Measurements from ENCODE around the gene FUS. TPM values are rescaled to one million over a fixed set of nuclear protein-coding genes. Genes with fewer than 3 reads are reported as not detected.

FUS gene
- total and polyA plus RNA-seq, 2 of the 8 experiments (the other 6 are each of a cell fraction or from before 2014, with no cell fraction given), result 484 to 685 TPM

- no peak for TF ChIP-seq POLR2AphosphoS5 (IDR thresholded peaks at IDR 0.05; ENCODE audit: low read depth, low read length)
- no peak for TF ChIP-seq CTBP2 (IDR thresholded peaks at IDR 0.05; ENCODE audit: borderline replicate concordance, insufficient read depth, insufficient read length, low read length)
- TF ChIP-seq CHD7 (IDR thresholded peaks at IDR 0.05; ENCODE audit: insufficient replicate concordance, low read length), result no peak
- no peak for TF ChIP-seq BRCA1 (IDR thresholded peaks at IDR 0.05; ENCODE audit: low read depth, low read length)
Observed at GRCh38 chr16:31141489-31142108, 38.3 kb upstream of the FUS start (continued).
